B cell (primary cell): ENCODE data around the gene PDLIM1. TPM values are rescaled to one million over a fixed set of nuclear protein-coding genes. Genes with fewer than 3 reads are reported as not detected.

Experiments used
- ATAC-seq: fragments of 200-7000 bp; cut with Tn5 transposase; one replicate; pipeline ENCODE4 v1.10.0; 2021; ENCODE audit warnings: low read depth, mild to moderate bottlenecking, moderate number of reproducible peaks, moderate library complexity
- CTCF ChIA-PET: fragments of 350-600 bp; sonication (Branson Sonifier 250); formaldehyde crosslinking; loops from one replicate; lab custom pipeline; 2021; ENCODE audit warnings: antibody characterized with exemption, inconsistent platforms; lab: Charles Lee
- POLR2A ChIA-PET: fragments of 350-600 bp; sonication (Branson Sonifier 250); formaldehyde crosslinking; loops from one replicate; lab custom pipeline; 2021; ENCODE audit warnings: antibody characterized with exemption; lab: Charles Lee
- DNase-seq: peaks from one replicate; pipeline ENCODE4 v3.0.0; 2013
- H2AFZ ChIP-seq: 2 replicates; pipeline ENCODE4 v1.6.1; 2012; ENCODE audit warnings: mild to moderate bottlenecking, low read depth, low read length; ENCODE audit not compliant: insufficient read depth, poor library complexity, severe bottlenecking
- H3K27ac ChIP-seq, 2 donors: 1 replicate in 1 of 2; 2 replicates in 1 of 2; pipeline ENCODE4 v1.5.1; 2012 to 2013; ENCODE audit warnings: low read length in 2 of 2, mild to moderate bottlenecking in 2 of 2, moderate library complexity in 1 of 2
- H3K27me3 ChIP-seq, 4 experiments: fragments of 200-600 bp in 1 of 4; sonication (generic) in 1 of 4; replicated peaks in 1 of 4; 1 replicate in 2 of 4; 2 replicates in 2 of 4; pipeline versions ENCODE4 v1.6.1 to v1.7.0; 2013 to 2016; ENCODE audit warnings: low read length in 3 of 4, mild to moderate bottlenecking in 2 of 4, mixed read lengths in 1 of 4, moderate library complexity in 1 of 4; ENCODE audit not compliant: insufficient read depth in 4 of 4, control insufficient read depth in 3 of 4; ENCODE audit errors: control extremely low read depth in 1 of 4
- H3K36me3 ChIP-seq, 2 experiments: replicated peaks in 1 of 2; 1 replicate in 1 of 2; 2 replicates in 1 of 2; pipeline versions ENCODE4 v1.6.1 to v1.7.1; 2013; ENCODE audit warnings: low read length in 1 of 2; ENCODE audit not compliant: insufficient read depth in 2 of 2, control insufficient read depth in 1 of 2; ENCODE audit errors: control extremely low read depth in 1 of 2, extremely low read depth in 1 of 2
- H3K4me1 ChIP-seq, 2 donors: fragments of 200-600 bp in 1 of 2; sonication (generic) in 1 of 2; 1 replicate in 1 of 2; 2 replicates in 1 of 2; pipeline versions ENCODE4 v1.5.1 to v1.6.1; 2013 to 2017; ENCODE audit warnings: low read length in 2 of 2; ENCODE audit not compliant: control insufficient read depth in 2 of 2, insufficient read depth in 2 of 2
- H3K4me2 ChIP-seq: replicated peaks from 2 replicates; pipeline ENCODE3; 2012; ENCODE audit warnings: mild to moderate bottlenecking, low read depth, low read length; ENCODE audit not compliant: poor library complexity, severe bottlenecking
- H3K4me3 ChIP-seq, 5 experiments: fragments of 200-600 bp in 1 of 5; sonication (generic) in 1 of 5; 1 replicate in 3 of 5; 2 replicates in 2 of 5; pipeline versions ENCODE4 v1.5.1 to v1.7.0; 2011 to 2016; ENCODE audit warnings: low read length in 4 of 5, mild to moderate bottlenecking in 4 of 5, low read depth in 2 of 5, control low read depth in 1 of 5, moderate library complexity in 1 of 5; ENCODE audit not compliant: insufficient read depth in 1 of 5; ENCODE audit errors: control extremely low read depth in 1 of 5, extremely low read depth in 1 of 5
- H3K79me2 ChIP-seq: fragments of 200-600 bp; sonication (generic); one replicate; pipeline ENCODE4 v1.6.0; 2016; ENCODE audit warnings: low read length; ENCODE audit not compliant: control insufficient read depth, insufficient read depth
- H3K9ac ChIP-seq: fragments of 200-600 bp; sonication (generic); 2 replicates; pipeline ENCODE4 v1.6.1; 2017; ENCODE audit warnings: mild to moderate bottlenecking, low read length, moderate library complexity
- H3K9me3 ChIP-seq, 3 donors: one replicate each; pipeline versions ENCODE4 v1.6.1 to v1.7.1; 2013; ENCODE audit warnings: low read length in 2 of 3; ENCODE audit not compliant: control insufficient read depth in 2 of 3, insufficient read depth in 1 of 3; ENCODE audit errors: control extremely low read depth in 1 of 3
- H4K20me1 ChIP-seq: 2 replicates; pipeline ENCODE4 v1.6.0; 2012; ENCODE audit warnings: mild to moderate bottlenecking, low read length; ENCODE audit not compliant: insufficient read depth, control insufficient read depth, poor library complexity, severe bottlenecking
- H3K27ac Mint-ChIP-seq: one replicate; pipeline ENCODE4 v1.8.0; 2021; ENCODE audit warnings: mixed read lengths
- H3K27me3 Mint-ChIP-seq: one replicate; pipeline ENCODE4 v1.8.0; 2021; ENCODE audit warnings: mixed read lengths
- H3K4me1 Mint-ChIP-seq: one replicate; pipeline ENCODE4 v1.8.0; 2021; ENCODE audit warnings: mixed read lengths
- H3K4me3 Mint-ChIP-seq: one replicate; pipeline ENCODE4 v1.8.0; 2021; ENCODE audit warnings: mixed read lengths
- H3K9me3 Mint-ChIP-seq: one replicate; pipeline ENCODE4 v1.8.0; 2022; ENCODE audit warnings: mixed read lengths; ENCODE audit not compliant: insufficient read depth
- CTCF ChIP-seq: fragments of 200-600 bp; IDR thresholded peaks from one replicate; pipeline ENCODE4 v1.8.0; 2022; ENCODE audit warnings: antibody characterized with exemption, mild to moderate bottlenecking
- EZH2 ChIP-seq: IDR thresholded peaks from 2 replicates; pipeline ENCODE4 v1.6.1; 2012; ENCODE audit warnings: borderline replicate concordance, low read depth, mild to moderate bottlenecking, moderate library complexity, low read length; ENCODE audit not compliant: insufficient read depth, poor library complexity, severe bottlenecking
- WGBS: methylation state at CpG from one replicate; pipeline ENCODE4 v1.1.5; 2013; ENCODE audit warnings: missing lambda C conversion rate; ENCODE audit not compliant: insufficient coverage; 5-methylcytosine and 5-hydroxymethylcytosine counted together
- intact Hi-C: fragments of 100-400 bp; cut with micrococcal nuclease; formaldehyde crosslinking; loops from one replicate; pipeline ENCODE4 v1.10.0; 2022
- polyA plus RNA-seq: library from polyadenylated mRNA; depleted of rRNA; stranded (reverse); fragments of >200 nt; gene quantifications from 2 replicates; pipeline ENCODE4 v1.2.3, GENCODE V29; 2012
- total RNA-seq, 2 donors: library from RNA; stranded (reverse); fragments of 120-200 nt in 1 of 2; gene quantifications; 1 replicate in 1 of 2; 2 replicates in 1 of 2; pipeline versions ENCODE4 v1.2.3 to v1.2.4, GENCODE V29; 2013 to 2022

The PDLIM1 gene
- total and polyA plus RNA-seq, 2 donors (not counting 1 experiment from before 2014, with no cell fraction given): 123 to 135 TPM

GRCh38 chr10:95330966-95331453 is 40.2 kb upstream of the PDLIM1 start:
- H3K4me3 Mint-ChIP-seq: no peak overlapping the region
- ATAC-seq (no peak), DNase-seq (no peak)
- TF ChIP-seq CTCF (no peak), EZH2 (no peak)
- no peak overlapping the region for H3K27ac Mint-ChIP-seq
- H3K27me3 Mint-ChIP-seq: no peaks in the 10 kb centered on the region
- ChIA-PET POLR2A (no interaction called here), CTCF (no interaction called here)
- Histone ChIP-seq H3K4me3 (no peak overlapping the region), H3K4me2 (no peak overlapping the region), H3K27ac (no peak overlapping the region), H3K36me3 (no peaks in the 10 kb centered on the region), H3K27me3 (no peaks in the 10 kb centered on the region), H3K9me3 (no peaks in the 10 kb centered on the region), H3K79me2 (no peaks in the 10 kb centered on the region), H3K9ac (no peak overlapping the region), H3K4me1 (no peaks in the 10 kb centered on the region), H4K20me1 (no peaks in the 10 kb centered on the region), H2AFZ (no peak overlapping the region)
- WGBS: 100% methylated on average over 1 of the region's 1 CpG
- intact Hi-C loops: no loop called here
- no peaks in the 10 kb centered on the region for H3K4me1 Mint-ChIP-seq
- no peaks in the 10 kb centered on the region for H3K9me3 Mint-ChIP-seq

- no peak for DNase-seq
- CTCF ChIA-PET: interaction anchor here (1.2 to 3.4 kb wide), 2 partner anchors 33 to 84 kb away, joined by 6 to 8 read pairs; no protein-coding TSS in a partner anchor
- H3K4me3 Mint-ChIP-seq: no peak overlapping the region
These were observed 38.5 kb upstream of the PDLIM1 start for GRCh38 chr10:95329296-95329695.

More at GRCh38 chr10:95329296-95329695, 38.5 kb upstream of the PDLIM1 start:
- Mint-ChIP-seq H3K9me3 (no peaks in the 10 kb centered on the region), H3K4me1 (no peaks in the 10 kb centered on the region), H3K27me3 (no peaks in the 10 kb centered on the region), H3K27ac (no peak overlapping the region)
- 94% methylated on average over 3 of the region's 9 CpGs for WGBS
- no peak for ATAC-seq
- no peaks in the 10 kb centered on the region for H3K36me3 ChIP-seq
- no peaks in the 10 kb centered on the region for H3K9me3 ChIP-seq
- H3K4me2 ChIP-seq: no peak overlapping the region
- no peaks in the 10 kb centered on the region for H3K79me2 ChIP-seq
- H4K20me1 ChIP-seq: no peaks in the 10 kb centered on the region
- TF ChIP-seq CTCF (no peak), EZH2 (no peak)
- no peak overlapping the region for H3K27ac ChIP-seq
- H3K4me1 ChIP-seq: no peaks in the 10 kb centered on the region
- no peaks in the 10 kb centered on the region for H3K27me3 ChIP-seq
- H3K9ac ChIP-seq: no peak overlapping the region
- POLR2A ChIA-PET: no interaction called here
- no peak overlapping the region for H2AFZ ChIP-seq
- H3K4me3 ChIP-seq: no peak overlapping the region
- intact Hi-C loops: loop anchor here (5.0 kb wide), 1 partner anchor 37 kb away; the partner anchor contains the start of gene PDLIM1
